ENCODE measurements around the gene NYAP2.

NYAP2 gene

DNA sequence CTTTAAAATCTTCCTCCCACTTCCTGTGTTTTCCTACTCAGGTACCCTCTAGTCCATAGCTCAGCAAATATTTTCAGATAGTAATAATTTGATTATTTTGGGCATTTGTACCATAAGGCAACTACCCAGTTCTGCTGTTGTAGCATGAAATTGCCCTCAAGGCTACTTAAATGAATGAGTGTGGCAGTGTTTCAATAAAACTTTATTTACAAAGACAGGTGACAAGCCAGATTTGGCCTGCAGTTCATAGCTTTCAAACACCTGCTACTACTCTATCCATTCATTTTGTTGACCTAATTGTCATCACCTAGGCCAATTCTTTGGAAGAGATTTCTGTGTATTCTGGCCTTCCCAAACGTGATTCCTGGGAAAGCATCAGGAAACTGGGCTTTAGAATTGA is 28.9 kb downstream of the NYAP2 start:
- DNase-seq (ENCODE audit: low spot score), result no peak

DNA sequence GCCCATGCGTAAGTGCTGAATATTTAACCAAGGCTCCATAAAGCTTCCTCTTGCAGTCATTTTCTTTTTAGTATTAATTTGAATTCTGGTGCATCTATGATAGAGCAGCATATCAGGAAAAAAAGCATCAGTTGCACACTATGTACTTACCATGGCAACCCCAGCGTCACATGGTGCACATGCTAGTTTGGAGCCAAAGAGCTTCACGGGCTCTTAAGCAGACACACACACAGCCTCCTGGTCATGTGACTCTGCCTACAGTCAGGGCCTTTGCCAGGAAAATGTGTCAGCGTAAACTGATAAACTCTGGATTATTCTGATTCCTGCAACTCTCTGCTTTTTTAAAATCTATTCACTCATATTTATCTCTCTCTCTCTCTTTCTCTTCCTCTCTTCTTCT is 30.2 kb downstream of the NYAP2 start:
- peak; percentile 87 for DNase-seq (ENCODE audit: low spot score)

DNA sequence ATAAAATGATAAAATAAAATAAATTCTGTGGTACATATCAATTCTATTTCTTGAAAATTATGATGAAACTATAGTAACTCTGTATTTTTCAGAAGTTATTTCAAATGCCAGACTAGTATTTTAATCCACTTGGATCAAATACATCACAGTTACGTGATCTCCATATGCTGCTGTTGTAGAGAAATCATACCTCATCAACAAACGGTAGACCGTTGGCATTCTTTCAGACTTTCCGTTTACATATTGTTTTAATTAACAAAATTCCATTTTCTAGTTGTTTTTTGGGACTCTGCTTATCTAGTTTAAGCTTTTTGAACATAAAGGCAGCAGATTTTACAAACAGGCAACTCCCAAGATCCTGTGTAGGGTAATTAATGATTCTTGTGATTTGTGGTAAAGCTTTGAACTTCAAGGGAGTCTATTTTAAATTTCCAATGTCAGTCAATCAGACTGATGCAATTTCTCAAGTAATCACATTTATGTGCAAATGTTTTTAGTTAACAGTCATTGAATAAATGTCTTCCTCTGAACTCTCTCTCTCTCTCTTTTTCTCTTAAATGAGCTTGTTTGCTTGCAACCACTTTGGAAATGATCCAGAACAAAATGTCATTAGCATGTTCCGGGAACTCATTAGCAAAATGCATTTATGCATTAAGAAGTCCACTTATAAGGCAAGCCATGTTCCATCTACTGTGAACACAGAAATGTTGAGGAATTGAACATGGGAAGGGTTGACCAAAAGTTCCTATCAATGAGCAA is 31.8 kb downstream of the NYAP2 start:
- DNase-seq (ENCODE audit: low spot score), result no peak

DNA sequence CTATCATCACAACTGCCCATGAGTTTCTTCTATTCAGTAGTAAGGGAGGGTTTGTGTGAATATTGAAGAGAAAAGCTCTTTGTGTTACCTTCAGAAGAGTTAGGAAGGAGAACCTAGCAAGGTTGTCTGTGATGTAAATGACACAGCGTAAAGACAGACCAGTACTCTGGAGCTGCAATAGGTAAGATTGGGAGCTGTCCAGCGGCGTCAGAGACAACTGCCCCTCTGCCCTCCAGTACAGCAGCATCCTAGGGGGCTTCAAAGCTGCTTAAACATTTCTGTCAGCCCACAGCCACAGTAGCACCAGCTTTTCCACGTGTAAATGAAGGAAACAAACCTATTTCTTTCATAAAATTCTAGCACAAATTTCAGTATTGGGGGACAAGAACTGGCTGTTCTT is 34.5 kb downstream of the NYAP2 start:
- no peak for DNase-seq (ENCODE audit: low spot score)

DNA sequence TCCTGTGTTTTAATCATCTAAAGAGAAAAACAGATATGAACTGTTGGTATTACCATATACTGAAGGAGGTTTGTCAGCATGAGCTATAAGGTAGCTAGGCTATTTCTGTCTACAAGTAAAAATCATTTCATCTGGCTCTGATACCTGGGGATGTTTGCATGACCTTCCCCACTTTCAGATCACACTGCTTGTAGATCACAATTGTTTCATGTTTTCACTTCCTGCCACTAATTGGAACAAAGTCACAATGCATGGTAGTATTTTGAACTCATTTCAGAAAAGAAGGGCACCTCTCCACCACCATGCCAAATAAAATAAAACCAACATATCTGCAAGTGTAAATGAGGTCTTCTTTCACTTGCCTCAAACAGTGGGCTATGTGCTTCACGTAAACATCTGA is 37.8 kb downstream of the NYAP2 start:
- DNase-seq (ENCODE audit: low spot score), result no peak

DNA sequence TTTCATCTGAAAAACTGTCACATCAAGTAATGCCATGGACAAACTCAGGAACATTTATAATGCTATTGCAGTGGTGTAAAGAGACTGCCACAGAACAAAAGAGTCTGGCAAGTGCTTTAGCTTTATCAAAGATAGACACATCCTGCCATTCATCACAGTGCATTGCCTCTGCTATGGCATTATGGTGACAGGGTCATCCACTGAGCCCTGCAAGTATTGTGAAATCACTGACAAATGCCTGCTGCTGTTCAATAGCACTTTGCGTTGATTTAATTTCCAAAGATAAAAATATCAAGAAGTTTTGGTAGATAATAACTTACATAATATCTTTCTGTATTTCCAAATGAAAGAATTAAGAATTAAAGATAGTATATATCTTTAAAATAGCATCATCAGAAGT is 38.7 kb downstream of the NYAP2 start:
- no peak for DNase-seq (ENCODE audit: low spot score)

DNA sequence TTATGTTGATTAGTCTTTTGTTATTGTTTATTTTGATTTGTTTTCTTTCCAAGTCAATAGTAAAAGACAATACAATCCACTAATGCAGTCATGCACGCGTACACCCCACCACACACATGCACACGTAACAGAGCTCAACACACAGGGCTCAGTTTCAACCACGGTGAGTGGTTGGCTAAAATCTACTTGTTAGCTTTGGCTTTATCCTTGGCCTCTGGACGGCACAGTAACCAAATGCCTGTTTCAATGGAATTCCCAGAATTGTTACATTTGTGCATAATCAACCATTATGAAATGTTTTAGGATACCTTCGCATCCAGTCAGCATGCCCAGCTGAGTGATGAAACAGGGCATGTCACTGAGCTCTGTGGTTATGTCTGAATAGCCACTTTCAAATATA is 53.2 kb downstream of the NYAP2 start:
- no peak for DNase-seq (ENCODE audit: low spot score)

DNA sequence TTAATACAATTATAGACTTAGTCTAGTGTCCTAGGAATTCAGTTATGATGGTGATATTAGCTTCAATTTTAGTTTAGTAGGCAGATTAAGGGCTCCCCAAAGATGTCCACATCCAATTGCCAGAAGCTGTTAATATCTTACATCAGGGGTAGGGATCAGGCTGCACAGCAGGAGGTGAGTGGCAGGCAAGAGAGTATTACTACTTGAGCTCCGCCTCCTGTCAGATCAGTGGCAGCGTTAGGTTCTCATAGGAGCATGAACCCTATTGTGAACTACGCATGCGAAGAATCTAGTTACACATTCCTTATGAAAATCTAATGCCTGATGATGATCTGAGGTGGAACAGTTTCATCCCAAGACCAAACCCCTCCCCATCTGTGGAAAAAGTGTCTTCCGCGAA is 54.9 kb downstream of the NYAP2 start:
- DNase-seq (ENCODE audit: low spot score), result no peak

DNA sequence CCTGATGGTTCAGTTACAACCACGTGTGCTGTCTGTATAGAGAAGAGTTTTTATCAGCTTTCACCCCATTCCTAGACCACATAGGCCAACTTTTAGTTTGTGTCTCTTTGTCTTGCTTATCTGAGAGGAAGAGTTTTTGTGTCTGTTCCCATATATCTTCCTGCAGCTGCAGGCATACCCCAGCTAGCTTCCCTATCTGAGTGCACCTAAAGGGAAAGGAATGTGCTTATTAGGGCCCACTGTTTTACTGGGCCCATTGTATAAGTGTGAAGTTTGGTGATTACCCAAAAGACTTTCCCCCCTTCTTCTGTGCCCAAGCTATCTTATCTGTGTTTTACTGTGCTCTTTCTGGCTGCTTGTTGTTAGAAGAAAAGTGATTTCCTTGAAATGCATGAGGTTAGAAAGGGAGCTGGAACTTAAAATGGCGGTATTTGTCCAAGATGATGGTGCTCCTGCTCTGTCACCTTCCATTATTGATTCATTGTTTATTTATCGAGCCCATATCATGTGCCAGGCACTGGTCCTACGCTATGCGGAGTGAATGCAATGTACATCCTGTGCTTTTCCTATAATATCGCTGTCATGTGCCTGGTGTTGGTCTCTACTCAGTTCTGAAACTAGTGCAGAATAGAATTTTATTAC is 57.2 kb downstream of the NYAP2 start:
- no peak for DNase-seq (ENCODE audit: low spot score)

DNA sequence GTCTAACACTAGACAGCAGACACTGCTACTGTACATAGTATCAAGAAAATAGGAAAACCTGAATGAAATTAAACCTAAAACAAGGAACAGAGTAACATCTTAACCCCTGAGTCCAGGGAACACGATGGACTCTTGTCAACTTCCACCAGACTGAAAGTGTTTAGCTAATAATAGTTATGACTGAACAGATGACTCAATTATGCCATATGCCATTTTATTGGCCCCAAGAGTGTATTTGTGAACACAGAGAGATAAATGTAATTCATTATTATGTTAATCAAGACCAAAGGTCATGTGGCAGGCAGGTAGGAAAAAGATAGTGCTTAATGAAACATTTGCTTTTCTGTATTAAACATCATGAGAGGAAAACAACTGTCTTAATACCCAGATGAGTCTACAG is 58.0 kb downstream of the NYAP2 start:
- DNase-seq (ENCODE audit: low spot score), result no peak

DNA sequence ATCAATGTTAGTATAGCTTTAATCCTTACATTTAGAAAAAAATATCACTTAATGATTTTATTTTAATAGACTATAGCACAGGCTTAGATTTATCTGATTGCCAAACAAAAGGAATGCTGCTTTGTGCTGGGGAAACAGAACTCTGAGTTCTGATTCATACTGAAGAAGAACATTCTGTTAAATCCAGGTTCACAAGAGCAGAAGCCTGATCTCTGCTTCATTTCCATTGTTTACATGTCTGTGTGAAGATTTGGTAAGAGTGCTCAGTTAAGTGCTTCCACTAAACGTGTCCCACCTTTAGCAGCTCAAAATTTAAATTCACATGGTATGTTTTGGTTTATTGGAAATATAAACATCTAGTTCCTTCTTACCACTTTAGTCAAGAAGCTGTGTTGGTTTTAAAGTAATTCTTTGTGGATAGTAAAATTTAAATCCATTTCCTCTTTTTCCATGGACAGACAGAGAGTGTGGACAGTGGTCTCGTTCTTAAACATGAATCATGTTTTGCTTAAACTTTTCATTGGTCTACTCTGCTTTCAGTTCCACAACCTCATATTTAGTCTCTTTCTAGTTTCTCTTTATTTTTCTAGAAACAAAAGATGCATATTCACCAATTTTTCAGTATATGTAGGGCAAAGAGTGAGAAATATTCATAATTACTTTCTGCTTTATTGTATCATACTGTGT is 59.1 kb downstream of the NYAP2 start:
- DNase-seq (ENCODE audit: low spot score), result no peak

DNA sequence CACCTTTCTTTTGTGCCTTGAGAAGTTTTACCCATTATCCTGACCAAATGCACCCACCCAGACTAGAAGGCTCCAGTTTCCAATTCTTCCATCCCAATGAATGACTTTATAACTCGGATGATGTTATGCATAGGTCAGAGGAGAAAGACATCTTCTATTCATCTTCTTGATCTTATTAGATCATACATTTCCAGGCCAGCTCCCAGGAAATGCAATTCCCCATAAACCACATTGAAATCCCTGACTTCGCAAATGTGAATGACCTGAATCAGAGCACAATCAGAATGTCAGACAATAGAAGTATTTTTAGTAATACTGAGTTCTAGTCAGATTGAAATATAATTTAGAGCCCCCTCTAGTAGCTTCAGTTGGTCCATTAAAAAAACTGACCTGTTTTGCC is 62.9 kb downstream of the NYAP2 start:
- DNase-seq (ENCODE audit: low spot score), result no peak

DNA sequence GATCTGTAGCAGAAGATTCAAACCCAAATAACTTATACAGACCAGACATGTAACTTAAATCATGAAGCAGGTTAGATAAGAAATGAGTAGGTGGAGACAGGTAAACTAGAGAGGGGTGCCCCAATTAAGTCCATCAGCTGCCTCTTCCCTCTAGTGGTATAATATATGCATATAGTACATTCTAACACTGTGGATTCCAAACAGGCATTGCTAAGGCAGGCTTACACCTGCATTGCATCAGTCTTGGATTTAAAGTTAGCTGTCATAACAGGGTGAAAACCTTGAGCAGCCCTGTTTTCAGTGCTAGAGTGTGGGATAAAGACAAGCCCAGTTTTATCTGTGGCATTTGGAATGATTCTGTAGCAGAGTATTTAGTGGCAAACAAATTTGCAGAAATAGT is 63.4 kb downstream of the NYAP2 start:
- DNase-seq (ENCODE audit: low spot score), result no peak

DNA sequence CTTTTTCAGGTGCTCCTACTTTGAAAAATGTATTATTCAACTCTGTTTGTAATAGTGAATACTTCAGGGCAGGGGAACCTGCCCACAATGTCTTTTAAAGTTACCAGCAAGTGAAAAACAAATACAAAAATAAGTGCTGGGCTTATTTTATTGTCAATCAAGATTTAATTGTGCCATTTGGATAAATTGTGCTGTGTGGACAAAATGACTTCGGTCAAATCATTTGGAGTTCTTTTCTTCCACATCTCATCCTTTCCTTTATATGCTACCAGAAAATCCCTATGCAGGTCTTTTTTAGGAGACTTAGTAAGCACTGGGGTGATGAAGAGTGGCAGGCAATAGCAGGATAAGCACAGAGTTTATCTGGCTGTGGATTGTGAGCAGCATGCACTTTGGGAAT is 63.9 kb downstream of the NYAP2 start:
- DNase-seq (ENCODE audit: low spot score), result no peak

DNA sequence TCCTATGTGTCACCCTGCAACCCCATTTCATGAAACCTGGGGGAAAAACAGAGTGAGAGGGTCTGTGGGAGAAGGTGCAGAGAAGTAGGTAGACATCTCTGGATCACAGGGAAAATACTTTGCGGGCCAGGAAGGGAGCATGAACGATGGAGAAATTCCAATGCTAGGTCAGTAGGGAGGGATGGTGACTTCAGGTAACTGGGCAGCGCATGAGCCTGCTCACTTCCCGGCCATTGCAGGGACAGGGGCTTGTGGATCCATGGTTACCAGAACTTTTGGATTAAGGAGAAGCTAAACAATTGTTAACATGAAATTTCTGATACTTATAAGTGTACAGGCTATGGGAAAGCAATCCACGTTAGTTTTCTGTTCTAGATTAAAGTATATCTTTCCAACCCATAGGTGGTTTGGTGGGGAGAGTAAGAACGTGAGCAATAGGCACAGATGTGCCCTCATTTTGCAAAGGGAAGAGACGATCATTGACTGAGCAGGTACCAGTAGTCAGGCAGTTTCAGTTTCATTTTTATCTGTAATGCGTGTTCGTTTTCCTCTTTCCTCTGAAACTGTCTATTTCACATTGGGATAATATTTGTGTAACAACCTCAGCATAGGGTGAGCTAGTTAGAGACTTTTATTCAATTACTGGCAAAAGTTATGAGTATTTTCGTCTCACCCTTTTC is 65.0 kb downstream of the NYAP2 start:
- no peak for DNase-seq (ENCODE audit: low spot score)

DNA sequence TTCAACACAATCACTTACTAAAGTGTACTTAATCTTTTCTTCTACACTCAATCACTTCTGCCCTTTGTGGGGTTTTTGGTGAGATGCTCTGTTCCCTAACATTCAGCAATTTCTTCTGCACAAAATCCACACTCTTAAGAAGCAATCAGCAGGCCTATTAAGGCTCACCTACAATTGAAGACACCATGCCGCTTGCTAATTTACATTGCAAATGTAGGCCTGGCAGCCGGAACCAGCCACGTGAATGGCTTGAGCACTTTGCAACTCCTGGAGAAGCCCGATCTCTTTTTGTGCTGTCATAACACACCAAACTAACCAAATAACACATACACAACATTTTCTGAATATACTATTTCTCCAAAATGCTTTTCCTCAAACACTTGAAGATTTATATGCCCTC is 66.3 kb downstream of the NYAP2 start:
- DNase-seq (ENCODE audit: low spot score), result no peak

DNA sequence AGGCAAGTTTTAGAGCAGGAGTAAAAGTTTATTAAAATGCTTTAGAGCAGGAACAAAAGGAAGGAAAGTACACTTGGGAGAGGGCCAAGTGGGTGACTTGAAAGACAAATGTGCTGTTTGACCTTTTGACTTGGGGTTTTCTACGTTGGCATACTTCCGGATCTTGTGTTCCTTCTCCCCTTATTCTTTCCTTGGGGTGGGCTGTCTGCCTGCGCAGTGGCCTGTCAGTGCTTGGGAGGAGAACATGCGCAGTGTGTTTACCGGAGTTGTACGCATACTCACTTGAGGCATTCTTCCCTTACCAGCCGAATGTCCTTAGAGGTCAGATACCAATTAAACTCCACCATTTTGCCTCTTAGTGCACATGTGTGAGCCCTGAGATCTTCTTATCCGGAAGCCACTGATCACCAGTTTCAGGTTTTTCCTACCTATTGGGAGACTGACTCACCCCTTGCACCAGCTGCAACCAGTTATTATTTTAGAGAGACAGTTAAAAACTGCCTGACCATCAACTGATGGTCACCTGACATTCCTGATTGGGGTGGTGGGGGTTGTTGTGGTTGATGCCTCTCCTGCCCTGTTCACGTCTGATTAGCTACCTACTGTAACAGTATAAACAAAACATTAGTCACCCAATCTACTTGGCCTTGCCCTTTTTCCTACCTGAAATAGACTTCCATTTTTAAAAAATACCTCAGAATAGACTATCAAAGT is 67.5 kb downstream of the NYAP2 start:
- no peak for DNase-seq (ENCODE audit: low spot score)

DNA sequence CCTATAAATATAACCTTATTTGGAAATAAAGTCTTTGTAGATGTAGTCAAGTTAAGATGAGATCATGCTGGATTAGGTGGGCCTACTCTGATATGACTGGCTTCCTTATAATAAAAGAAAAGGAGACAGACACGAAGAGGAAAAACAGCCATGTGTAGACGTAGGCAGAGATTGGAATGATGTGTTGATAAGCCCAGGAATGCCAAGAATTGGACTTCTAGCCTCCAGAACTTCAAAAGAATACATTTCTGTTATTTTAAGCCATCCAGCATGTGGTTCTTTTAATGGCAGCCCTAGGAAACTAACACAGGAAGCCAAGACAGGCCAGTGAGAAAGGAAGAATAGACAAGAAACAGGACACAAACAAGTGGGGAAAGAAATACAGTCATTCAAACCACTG is 68.6 kb downstream of the NYAP2 start:
- DNase-seq (ENCODE audit: low spot score), result no peak

DNA sequence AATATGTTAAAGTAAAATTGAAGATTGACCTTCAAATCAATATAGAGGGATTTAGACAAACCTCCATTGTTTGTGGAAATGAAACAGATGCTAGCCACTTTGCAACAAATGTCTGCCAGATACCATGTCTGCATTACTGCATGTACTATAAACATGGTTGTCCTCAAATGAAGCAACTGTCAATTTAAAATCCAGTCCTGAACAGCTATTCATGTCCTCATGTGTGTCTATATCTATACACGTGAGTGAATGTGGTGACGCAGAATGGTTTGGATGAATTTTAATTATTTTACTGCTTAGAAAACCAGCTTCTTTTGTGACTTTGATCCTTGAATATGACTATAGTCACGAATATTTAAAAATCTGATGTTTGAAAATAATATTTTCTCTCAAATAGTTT is 71.5 kb downstream of the NYAP2 start:
- no peak for DNase-seq (ENCODE audit: low spot score)

DNA sequence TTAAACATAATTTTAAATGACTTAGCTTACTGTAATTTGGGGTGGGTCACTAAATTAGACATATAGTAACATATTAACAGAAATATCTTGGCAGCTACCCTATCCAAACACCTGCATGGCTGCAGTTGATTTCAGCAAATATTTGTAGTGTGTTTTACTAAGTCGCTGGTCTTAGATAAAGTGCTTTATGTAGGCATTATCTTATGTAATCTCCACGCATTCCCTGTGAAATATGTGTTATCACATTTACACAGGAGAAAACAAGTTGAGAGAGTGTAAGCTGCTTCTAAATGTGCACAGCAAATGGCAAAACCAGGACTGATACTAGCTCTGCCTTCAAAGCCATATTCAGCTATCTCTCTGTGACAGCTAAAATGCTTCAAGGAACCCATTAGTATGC is 72.0 kb downstream of the NYAP2 start:
- no peak for DNase-seq (ENCODE audit: low spot score)

DNA sequence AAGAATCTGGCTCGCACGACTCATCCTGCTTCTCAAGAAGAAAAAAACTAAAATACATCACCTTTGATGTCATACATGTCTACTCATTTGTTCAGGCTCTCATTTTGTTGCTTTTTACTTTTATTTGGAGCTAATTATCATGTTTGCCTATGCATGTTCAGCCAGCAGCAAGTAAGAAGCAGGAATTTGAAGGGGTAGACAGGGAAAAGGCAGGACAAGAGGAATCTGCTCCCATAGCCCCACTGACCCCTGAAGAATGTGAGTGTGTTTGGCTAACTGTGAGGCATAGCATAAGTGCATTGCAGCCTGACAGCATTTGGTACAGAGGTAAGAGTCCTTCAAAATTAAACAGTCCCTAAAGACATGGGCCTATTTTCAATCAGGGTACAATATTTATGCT is 72.7 kb downstream of the NYAP2 start:
- DNase-seq (ENCODE audit: low spot score), result no peak

DNA sequence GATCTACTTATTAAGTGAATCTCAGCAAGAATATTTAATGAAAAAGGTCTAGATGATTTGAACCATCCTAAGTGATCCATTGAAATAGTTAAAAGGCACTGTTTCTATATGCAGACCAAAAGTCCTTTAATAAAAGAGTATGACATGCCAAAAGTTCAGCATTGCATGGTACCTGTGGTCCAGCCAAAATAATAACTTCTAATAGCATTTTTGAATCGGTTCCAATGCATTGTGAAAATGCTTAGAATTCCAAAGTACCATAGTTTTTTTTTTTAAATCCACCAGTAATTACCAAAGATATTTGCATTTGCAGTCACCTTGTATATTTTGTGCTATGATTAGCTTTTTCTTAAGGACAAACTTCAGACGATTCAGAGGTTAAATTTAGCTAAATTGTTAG is 79.9 kb downstream of the NYAP2 start:
- DNase-seq (ENCODE audit: low spot score), result no peak

Data from Ammon's horn (tissue), 1 donor.